ENCODE data around the gene MEIOSIN. TPM values are rescaled to one million over a fixed set of nuclear protein-coding genes. Genes with fewer than 3 reads are reported as not detected.

Gene MEIOSIN
- total and polyA plus RNA-seq, 9 of the 15 experiments (the other 6 are each of a cell fraction or from before 2014, with no cell fraction given): 0.06 to 2.0 (median 0.76) TPM

DNA sequence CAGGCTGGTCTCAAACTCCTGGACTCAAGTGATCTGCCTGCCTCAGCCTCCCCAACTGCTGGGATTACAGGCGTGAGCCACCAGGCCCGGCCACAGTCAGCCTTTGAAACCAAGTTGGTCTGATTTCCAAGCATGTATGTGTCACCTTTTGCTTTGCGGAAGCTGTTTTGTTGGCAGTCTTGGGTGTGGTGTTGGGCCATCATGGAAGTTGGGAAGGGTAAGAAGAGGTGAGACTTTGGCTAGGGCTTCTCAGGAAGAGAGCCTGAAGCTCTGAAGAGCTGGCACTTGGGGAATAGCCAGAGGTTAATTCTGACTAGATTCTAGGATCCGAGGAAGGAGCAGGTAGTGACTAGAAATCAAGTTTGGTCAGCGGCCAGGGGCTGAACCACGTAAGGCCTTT lies 79.1 kb downstream of the MEIOSIN start (continued):
- TF ChIP-seq, protein P1, sequence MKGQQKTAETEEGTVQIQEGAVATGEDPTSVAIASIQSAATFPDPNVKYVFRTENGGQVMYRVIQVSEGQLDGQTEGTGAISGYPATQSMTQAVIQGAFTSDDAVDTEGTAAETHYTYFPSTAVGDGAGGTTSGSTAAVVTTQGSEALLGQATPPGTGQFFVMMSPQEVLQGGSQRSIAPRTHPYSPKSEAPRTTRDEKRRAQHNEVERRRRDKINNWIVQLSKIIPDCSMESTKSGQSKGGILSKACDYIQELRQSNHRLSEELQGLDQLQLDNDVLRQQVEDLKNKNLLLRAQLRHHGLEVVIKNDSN (CRISPR knock-in tag; IDR thresholded peaks at IDR 0.05): no peak

Other genes with a start within 250 kb of the MEIOSIN start
Only the 7 nearest of the 20 such genes appear.
- 12.7 and 14.9 TPM in 2 replicates for gene GIPR, start 65.2 kb upstream of the MEIOSIN start, total RNA-seq (2014; rRNA removed)
- gene GIPR, start 65.2 kb upstream of the MEIOSIN start, total RNA-seq (2014; rRNA removed; fragmentation: Illumina TruSeq; extraction: Trizol): 13.4 and 13.6 TPM in 2 replicates
- gene GIPR, start 65.2 kb upstream of the MEIOSIN start, total RNA-seq (2015; rRNA removed; fragmentation: Illumina TruSeq; extraction: Trizol): 19.6 and 19.8 TPM in 2 replicates
- 21.7 and 24.4 TPM in 2 replicates for gene GIPR, start 65.2 kb upstream of the MEIOSIN start, total RNA-seq (2021)
- 10.7 and 14.0 TPM in 2 replicates for gene GIPR, start 65.2 kb upstream of the MEIOSIN start, polyA plus RNA-seq (2011; rRNA removed)
- 12.7 and 16.9 TPM in 2 replicates for gene GIPR, start 65.2 kb upstream of the MEIOSIN start, polyA plus RNA-seq (2014; fragmentation: Illumina TruSeq; extraction: Trizol)
- 1 to 10 TPM; 2.2 to 2.5 TPM for gene GIPR, start 65.2 kb upstream of the MEIOSIN start, polyA plus RNA-seq (2014; fragmentation: Nextera tagmentation; extraction: Ambion mirVana)
- 26.3 and 26.8 TPM in 2 replicates for gene GIPR, start 65.2 kb upstream of the MEIOSIN start, polyA plus RNA-seq (2014; rRNA removed)
- 1,029 and 1,092 TPM in 2 replicates for gene SNRPD2, start 41.5 kb upstream of the MEIOSIN start, total RNA-seq (2014; rRNA removed)
- 793 and 886 TPM in 2 replicates for gene SNRPD2, start 41.5 kb upstream of the MEIOSIN start, total RNA-seq (2014; rRNA removed; fragmentation: Illumina TruSeq; extraction: Trizol)
- gene SNRPD2, start 41.5 kb upstream of the MEIOSIN start, total RNA-seq (2015; rRNA removed; fragmentation: Illumina TruSeq; extraction: Trizol): 677 and 728 TPM in 2 replicates
- 1,103 and 1,199 TPM in 2 replicates for gene SNRPD2, start 41.5 kb upstream of the MEIOSIN start, total RNA-seq (2021)
- gene SNRPD2, start 41.5 kb upstream of the MEIOSIN start, polyA plus RNA-seq (2011; rRNA removed): 1,538 and 1,599 TPM in 2 replicates
- 781 and 861 TPM in 2 replicates for gene SNRPD2, start 41.5 kb upstream of the MEIOSIN start, polyA plus RNA-seq (2014; fragmentation: Illumina TruSeq; extraction: Trizol)
- 1,000 to 10,000 TPM; 3,747 to 4,411 TPM for gene SNRPD2, start 41.5 kb upstream of the MEIOSIN start, polyA plus RNA-seq (2014; fragmentation: Nextera tagmentation; extraction: Ambion mirVana)
- 1,021 and 1,290 TPM in 2 replicates for gene SNRPD2, start 41.5 kb upstream of the MEIOSIN start, polyA plus RNA-seq (2014; rRNA removed)
- 22.3 and 25.1 TPM in 2 replicates for gene QPCTL, start 40.8 kb upstream of the MEIOSIN start, total RNA-seq (2014; rRNA removed)
- 7.2 and 9.2 TPM in 2 replicates for gene QPCTL, start 40.8 kb upstream of the MEIOSIN start, total RNA-seq (2014; rRNA removed; fragmentation: Illumina TruSeq; extraction: Trizol)
- gene QPCTL, start 40.8 kb upstream of the MEIOSIN start, total RNA-seq (2015; rRNA removed; fragmentation: Illumina TruSeq; extraction: Trizol): 7.4 and 7.5 TPM in 2 replicates
- gene QPCTL, start 40.8 kb upstream of the MEIOSIN start, total RNA-seq (2021): 29.4 and 31.3 TPM in 2 replicates
- gene QPCTL, start 40.8 kb upstream of the MEIOSIN start, polyA plus RNA-seq (2011; rRNA removed): 12.7 and 24.3 TPM in 2 replicates
- gene QPCTL, start 40.8 kb upstream of the MEIOSIN start, polyA plus RNA-seq (2014; fragmentation: Illumina TruSeq; extraction: Trizol): 14.2 and 17.9 TPM in 2 replicates
- gene QPCTL, start 40.8 kb upstream of the MEIOSIN start, polyA plus RNA-seq (2014; fragmentation: Nextera tagmentation; extraction: Ambion mirVana): 1 to 10 TPM in 1 of 2 experiments, under 1 TPM in 1; 0.99 to 1.6 TPM
- gene QPCTL, start 40.8 kb upstream of the MEIOSIN start, polyA plus RNA-seq (2014; rRNA removed): 21.1 and 25.9 TPM in 2 replicates
- 13.2 and 18.5 TPM in 2 replicates for gene FBXO46, start 2.5 kb upstream of the MEIOSIN start, total RNA-seq (2014; rRNA removed)
- 5.0 and 5.5 TPM in 2 replicates for gene FBXO46, start 2.5 kb upstream of the MEIOSIN start, total RNA-seq (2014; rRNA removed; fragmentation: Illumina TruSeq; extraction: Trizol)
- gene FBXO46, start 2.5 kb upstream of the MEIOSIN start, total RNA-seq (2015; rRNA removed; fragmentation: Illumina TruSeq; extraction: Trizol): 7.9 and 8.3 TPM in 2 replicates
- gene FBXO46, start 2.5 kb upstream of the MEIOSIN start, total RNA-seq (2021): 32.6 and 36.1 TPM in 2 replicates
- 5.4 and 6.1 TPM in 2 replicates for gene FBXO46, start 2.5 kb upstream of the MEIOSIN start, polyA plus RNA-seq (2011; rRNA removed)
- gene FBXO46, start 2.5 kb upstream of the MEIOSIN start, polyA plus RNA-seq (2014; fragmentation: Illumina TruSeq; extraction: Trizol): 7.3 and 10.9 TPM in 2 replicates
- gene FBXO46, start 2.5 kb upstream of the MEIOSIN start, polyA plus RNA-seq (2014; fragmentation: Nextera tagmentation; extraction: Ambion mirVana): 1 to 10 TPM; 1.5 to 4.0 TPM
- gene FBXO46, start 2.5 kb upstream of the MEIOSIN start, polyA plus RNA-seq (2014; rRNA removed): 11.8 and 15.6 TPM in 2 replicates
- 7.9 and 9.0 TPM in 2 replicates for gene SIX5, start 35.8 kb downstream of the MEIOSIN start, total RNA-seq (2014; rRNA removed)
- 1.0 and 1.4 TPM in 2 replicates for gene SIX5, start 35.8 kb downstream of the MEIOSIN start, total RNA-seq (2014; rRNA removed; fragmentation: Illumina TruSeq; extraction: Trizol)
- 4.2 and 5.0 TPM in 2 replicates for gene SIX5, start 35.8 kb downstream of the MEIOSIN start, total RNA-seq (2015; rRNA removed; fragmentation: Illumina TruSeq; extraction: Trizol)
- gene SIX5, start 35.8 kb downstream of the MEIOSIN start, total RNA-seq (2021): 15.2 and 17.2 TPM in 2 replicates
- 2.5 and 6.1 TPM in 2 replicates for gene SIX5, start 35.8 kb downstream of the MEIOSIN start, polyA plus RNA-seq (2011; rRNA removed)
- 7.4 and 12.5 TPM in 2 replicates for gene SIX5, start 35.8 kb downstream of the MEIOSIN start, polyA plus RNA-seq (2014; fragmentation: Illumina TruSeq; extraction: Trizol)
- not detected for gene SIX5, start 35.8 kb downstream of the MEIOSIN start, polyA plus RNA-seq (2014; fragmentation: Nextera tagmentation; extraction: Ambion mirVana)
- gene SIX5, start 35.8 kb downstream of the MEIOSIN start, polyA plus RNA-seq (2014; rRNA removed): 9.7 and 10.2 TPM in 2 replicates
- 7.7 and 10.9 TPM in 2 replicates for gene DMPK, start 49.1 kb downstream of the MEIOSIN start, total RNA-seq (2014; rRNA removed)
- 2.3 and 2.8 TPM in 2 replicates for gene DMPK, start 49.1 kb downstream of the MEIOSIN start, total RNA-seq (2014; rRNA removed; fragmentation: Illumina TruSeq; extraction: Trizol)
- gene DMPK, start 49.1 kb downstream of the MEIOSIN start, total RNA-seq (2015; rRNA removed; fragmentation: Illumina TruSeq; extraction: Trizol): 7.3 and 8.8 TPM in 2 replicates
- 22.7 and 26.5 TPM in 2 replicates for gene DMPK, start 49.1 kb downstream of the MEIOSIN start, total RNA-seq (2021)
- 7.0 and 11.2 TPM in 2 replicates for gene DMPK, start 49.1 kb downstream of the MEIOSIN start, polyA plus RNA-seq (2011; rRNA removed)
- gene DMPK, start 49.1 kb downstream of the MEIOSIN start, polyA plus RNA-seq (2014; fragmentation: Illumina TruSeq; extraction: Trizol): 8.0 and 9.1 TPM in 2 replicates
- under 1 TPM; 0.24 to 0.63 TPM for gene DMPK, start 49.1 kb downstream of the MEIOSIN start, polyA plus RNA-seq (2014; fragmentation: Nextera tagmentation; extraction: Ambion mirVana)
- gene DMPK, start 49.1 kb downstream of the MEIOSIN start, polyA plus RNA-seq (2014; rRNA removed): 19.1 and 31.3 TPM in 2 replicates
- 30.5 and 38.4 TPM in 2 replicates for gene DMWD, start 59.4 kb downstream of the MEIOSIN start, total RNA-seq (2014; rRNA removed)
- gene DMWD, start 59.4 kb downstream of the MEIOSIN start, total RNA-seq (2014; rRNA removed; fragmentation: Illumina TruSeq; extraction: Trizol): 18.1 and 20.0 TPM in 2 replicates
- gene DMWD, start 59.4 kb downstream of the MEIOSIN start, total RNA-seq (2015; rRNA removed; fragmentation: Illumina TruSeq; extraction: Trizol): 19.0 and 20.7 TPM in 2 replicates
- gene DMWD, start 59.4 kb downstream of the MEIOSIN start, total RNA-seq (2021): 51.3 and 54.6 TPM in 2 replicates
- 15.6 and 22.6 TPM in 2 replicates for gene DMWD, start 59.4 kb downstream of the MEIOSIN start, polyA plus RNA-seq (2011; rRNA removed)
- 15.4 and 18.7 TPM in 2 replicates for gene DMWD, start 59.4 kb downstream of the MEIOSIN start, polyA plus RNA-seq (2014; fragmentation: Illumina TruSeq; extraction: Trizol)
- gene DMWD, start 59.4 kb downstream of the MEIOSIN start, polyA plus RNA-seq (2014; fragmentation: Nextera tagmentation; extraction: Ambion mirVana): 1 to 10 TPM; 4.7 to 7.9 TPM
- 27.7 and 32.8 TPM in 2 replicates for gene DMWD, start 59.4 kb downstream of the MEIOSIN start, polyA plus RNA-seq (2014; rRNA removed)